Measurements from ENCODE around the gene AJAP1. TPM values are rescaled to one million over a fixed set of nuclear protein-coding genes. Genes with fewer than 3 reads are reported as not detected.
A peak's percentile ranks its signal among the peaks of the same experiment; 100 is the strongest.

AJAP1 gene
- total and polyA plus RNA-seq, 2 of the 8 experiments (the other 6 are each of a cell fraction or from before 2014, with no cell fraction given): 1.9 to 6.2 TPM

GRCh38 chr1:4657960-4658541, 3.6 kb downstream of the AJAP1 start:
- H3K23ac ChIP-seq (ENCODE audit: insufficient read length): no peak overlapping the region
- no peak overlapping the region for H2BK20ac ChIP-seq (ENCODE audit: low read length)
- peak overlapping the region in 3 of 4 experiments; percentile 1 to 29 (median 5); a peak in 2 of 8 replicates for H3K4me3 ChIP-seq (ENCODE audit: extremely low read depth in 1 of 4, insufficient read depth in 2 of 4, low read depth in 3 of 4, low read length in 4 of 4)
- H4K91ac ChIP-seq (replicated peaks; ENCODE audit: insufficient read length, low read length): no peak overlapping the region
- peaks cover 3 to 13% of the 10 kb centered on the region in 2 experiments for H4K20me1 ChIP-seq (replicated peaks in 1 of 2; ENCODE audit: control insufficient read depth in 1 of 2, insufficient read depth in 2 of 2, low read length in 2 of 2)
- no peaks in the 10 kb centered on the region for H3K36me3 ChIP-seq (ENCODE audit: control insufficient read depth in 2 of 4, insufficient read depth in 4 of 4, low read length in 3 of 4)
- H3K56ac ChIP-seq (replicated peaks; ENCODE audit: insufficient read length, low read depth, low read length): no peak overlapping the region
- no peak overlapping the region for H3K9ac ChIP-seq (replicated peaks in 1 of 4; ENCODE audit: extremely low read depth in 1 of 4, low read depth in 3 of 4, low read length in 3 of 4)
- ChIA-PET CTCF (ENCODE audit: partially characterized antibody) (interaction anchor here (0.8 to 7.1 kb wide), 19 partner anchors 9 to 1173 kb away, joined by 3 to 51 read pairs (median 6); no protein-coding TSS in a partner anchor), POLR2A (ENCODE audit: partially characterized antibody) (no interaction called here)
- peaks cover 22 to 56% (median 53%) of the 10 kb centered on the region in 4 experiments for H3K27me3 ChIP-seq (replicated peaks in 1 of 4; ENCODE audit: control insufficient read depth in 3 of 4, extremely low read depth in 1 of 4, insufficient read depth in 3 of 4, low read length in 3 of 4)
- H3K4me2 ChIP-seq (ENCODE audit: insufficient read depth in 1 of 2, low read depth in 2 of 2, low read length in 2 of 2): peak overlapping the region; percentile 45 to 66
- H3K14ac ChIP-seq (ENCODE audit: insufficient read length): no peak overlapping the region
- H2AK5ac ChIP-seq (ENCODE audit: low read depth, low read length): no peak overlapping the region; the same call in 1 of the 2 replicates
- H3K79me2 ChIP-seq (ENCODE audit: control insufficient read depth in 1 of 2, insufficient read depth in 2 of 2, low read length in 2 of 2): peaks cover 0 to 19% of the 10 kb centered on the region in 2 experiments; a peak in 2 of 4 replicates
- H2BK120ac ChIP-seq (replicated peaks; ENCODE audit: low read depth, low read length): no peak overlapping the region
- no peak overlapping the region for H4K5ac ChIP-seq (ENCODE audit: insufficient read length, low read depth, low read length)
- FAIRE-seq (no peak), DNase-seq (ENCODE audit: low read depth in 1 of 2, low spot score in 2 of 2) (no peak)
- H3K79me1 ChIP-seq (ENCODE audit: low read depth, low read length): no peaks in the 10 kb centered on the region; the same call in none of the 2 replicates
- no peak overlapping the region for H3K4ac ChIP-seq (replicated peaks; ENCODE audit: insufficient read length, low read depth, low read length)
- peaks cover 4 to 32% (median 21%) of the 10 kb centered on the region in 4 experiments for H3K4me1 ChIP-seq (replicated peaks in 1 of 4; ENCODE audit: control insufficient read depth in 3 of 4, insufficient read depth in 4 of 4, low read length in 3 of 4)
- no peak overlapping the region; the same call in 1 of the 2 replicates for H2BK5ac ChIP-seq (ENCODE audit: low read depth, low read length)
- peaks cover 15% of the 10 kb centered on the region; the same call in 1 of the 2 replicates for H3K23me2 ChIP-seq (ENCODE audit: low read depth, low read length)
- H3K18ac ChIP-seq (ENCODE audit: extremely low read depth, low read length): peak overlapping the region; percentile 48; the same call in 1 of the 2 replicates
- WGBS, 2 experiments (ENCODE audit: extremely low coverage in 1 of 2, insufficient coverage in 1 of 2, insufficient read length in 1 of 2, insufficient replicate concordance in 2 of 2, low coverage in 1 of 2, low lambda C conversion rate in 2 of 2, missing lambda C conversion rate in 1 of 2): 53% methylated on average over 19 of the region's 24 CpGs; no CpG with 5 or more reads in 1 of the 2 experiments
- H3K9me3 ChIP-seq (ENCODE audit: insufficient read depth in 2 of 2, low read depth in 1 of 2, low read length in 1 of 2): no peaks in the 10 kb centered on the region
- H2BK15ac ChIP-seq (ENCODE audit: low read length): no peak overlapping the region
- no peak overlapping the region for H4K8ac ChIP-seq (ENCODE audit: extremely low read depth, insufficient read depth, low read length)
- H2BK12ac ChIP-seq (ENCODE audit: low read depth, low read length): no peak overlapping the region
- no peak overlapping the region for H3K27ac ChIP-seq (ENCODE audit: low read depth, low read length)
- no peak overlapping the region for H2AFZ ChIP-seq (ENCODE audit: low read length)
- TF ChIP-seq BCL11A (IDR thresholded peaks at IDR 0.05; ENCODE audit: low read depth in 2 of 2, low read length in 2 of 2): no peak
- TF ChIP-seq NANOG (IDR thresholded peaks at IDR 0.05; ENCODE audit: insufficient read depth, low read depth, low read length, poor library complexity, severe bottlenecking): no peak
- no peak for TF ChIP-seq EZH2 (IDR thresholded peaks at IDR 0.05; ENCODE audit: low read depth, low read length, severe bottlenecking)
- TF ChIP-seq PHF8 (conservative IDR thresholded peaks at IDR 0.05; ENCODE audit: low read depth, low read length): no peak
- TF ChIP-seq TBP (IDR thresholded peaks at IDR 0.05; ENCODE audit: low read depth, low read length): no peak
- TF ChIP-seq RAD21 (IDR thresholded peaks at IDR 0.05 in 1 of 2, conservative IDR thresholded peaks at IDR 0.05 in 1 of 2; ENCODE audit: low read depth in 2 of 2, low read length in 2 of 2): no peak
- TF ChIP-seq ATF3 (IDR thresholded peaks at IDR 0.05; ENCODE audit: insufficient read depth, low read depth, low read length): no peak
- TF ChIP-seq TAF7 (optimal IDR thresholded peaks at IDR 0.05; ENCODE audit: borderline replicate concordance, low read depth, low read length): no peak
- TF ChIP-seq YY1 (IDR thresholded peaks at IDR 0.05; ENCODE audit: low read depth, low read length): no peak
- TF ChIP-seq POLR2AphosphoS5 (IDR thresholded peaks at IDR 0.05; ENCODE audit: low read depth, low read length): no peak
- TF ChIP-seq RFX5 (IDR thresholded peaks at IDR 0.05; ENCODE audit: borderline replicate concordance, low read depth, low read length): no peak
- TF ChIP-seq POLR2A (IDR thresholded peaks at IDR 0.05; ENCODE audit: control extremely low read depth in 1 of 2, low read depth in 2 of 2, low read length in 2 of 2): no peak

All from H1 (cell line).